Subcutaneous abdominal adipose tissue (tissue), 5 donors: Measurements from ENCODE around the gene FNBP1L.

Source experiments
- H3K27ac ChIP-seq: one replicate; pipeline ENCODE4 v1.7.0; 2013; ENCODE audit warnings: low read depth, mild to moderate bottlenecking, inconsistent platforms, low read length, moderate library complexity
- H3K27me3 ChIP-seq, 5 donors: one replicate each; pipeline ENCODE4 v1.7.0; 2013; ENCODE audit warnings: low read length in 5 of 5, inconsistent platforms in 1 of 5; ENCODE audit not compliant: control insufficient read depth in 5 of 5, insufficient read depth in 4 of 5
- H3K36me3 ChIP-seq, 5 donors: one replicate each; pipeline ENCODE4 v1.7.0; 2013; ENCODE audit warnings: low read length in 5 of 5; ENCODE audit not compliant: control insufficient read depth in 5 of 5, insufficient read depth in 5 of 5
- H3K4me1 ChIP-seq, 5 donors: one replicate each; pipeline ENCODE4 v1.7.0; 2013; ENCODE audit warnings: low read length in 5 of 5, mild to moderate bottlenecking in 3 of 5, moderate library complexity in 1 of 5; ENCODE audit not compliant: control insufficient read depth in 5 of 5, insufficient read depth in 5 of 5
- H3K4me3 ChIP-seq, 5 donors: one replicate each; pipeline ENCODE4 v1.7.0; 2013; ENCODE audit warnings: low read length in 5 of 5, low read depth in 1 of 5
- H3K9ac ChIP-seq, 5 donors: one replicate each; pipeline ENCODE4 v1.7.0; 2013; ENCODE audit warnings: low read length in 5 of 5, mild to moderate bottlenecking in 4 of 5, moderate library complexity in 3 of 5
- H3K9me3 ChIP-seq, 5 donors: one replicate each; pipeline ENCODE4 v1.7.0; 2013; ENCODE audit warnings: low read length in 5 of 5; ENCODE audit not compliant: control insufficient read depth in 5 of 5
- donor health status: healthy.
- donor health status: healthy.
- donor health status: healthy.
- donor health status: healthy.
- donor health status: healthy.

Gene FNBP1L

GRCh38 chr1:93591676-93592550, 144.0 kb downstream of the FNBP1L start:
- Histone ChIP-seq H3K27ac (peak overlapping the region; percentile 74), H3K36me3 (peaks cover 6 to 48% (median 41%) of the 10 kb centered on the region in 5 donors), H3K9ac (peak overlapping the region in 1 of 5 donors; percentile 8)

GRCh38 chr1:93592551-93592949, 144.6 kb downstream of the FNBP1L start:
- Histone ChIP-seq H3K36me3 (peaks cover 6 to 43% (median 37%) of the 10 kb centered on the region in 5 donors), H3K4me1 (peaks cover 8 to 65% (median 49%) of the 10 kb centered on the region in 5 donors), H3K27me3 (no peaks in the 10 kb centered on the region), H3K9me3 (no peaks in the 10 kb centered on the region), H3K27ac (peak overlapping the region; percentile 74), H3K9ac (peak overlapping the region in 1 of 5 donors; percentile 39), H3K4me3 (no peak overlapping the region)

More at GRCh38 chr1:93591676-93592550, 144.0 kb downstream of the FNBP1L start:
- Histone ChIP-seq H3K4me3 (no peak overlapping the region), H3K4me1 (peaks cover 8 to 63% (median 48%) of the 10 kb centered on the region in 5 donors), H3K27me3 (no peaks in the 10 kb centered on the region), H3K9me3 (no peaks in the 10 kb centered on the region)

GRCh38 chr1:93593854-93594602, 146.1 kb downstream of the FNBP1L start:
- H3K9me3 ChIP-seq, result no peaks in the 10 kb centered on the region
- peaks cover 8 to 72% (median 61%) of the 10 kb centered on the region in 5 donors for H3K4me1 ChIP-seq
- peaks cover 6 to 28% (median 23%) of the 10 kb centered on the region in 5 donors for H3K36me3 ChIP-seq
- no peak overlapping the region for H3K4me3 ChIP-seq
- no peaks in the 10 kb centered on the region for H3K27me3 ChIP-seq
- no peak overlapping the region for H3K9ac ChIP-seq
- H3K27ac ChIP-seq, result peak overlapping the region; percentile 74

GRCh38 chr1:93594603-93594880, 146.6 kb downstream of the FNBP1L start:
- H3K9me3 ChIP-seq, result no peaks in the 10 kb centered on the region
- peak overlapping the region; percentile 74 for H3K27ac ChIP-seq
- H3K27me3 ChIP-seq, result no peaks in the 10 kb centered on the region
- no peak overlapping the region for H3K9ac ChIP-seq
- peaks cover 8 to 77% (median 66%) of the 10 kb centered on the region in 5 donors for H3K4me1 ChIP-seq
- H3K4me3 ChIP-seq, result no peak overlapping the region
- peaks cover 6 to 23% (median 18%) of the 10 kb centered on the region in 5 donors for H3K36me3 ChIP-seq

GRCh38 chr1:93595266-93595665, 147.3 kb downstream of the FNBP1L start:
- Histone ChIP-seq H3K36me3 (peaks cover 2 to 16% (median 12%) of the 10 kb centered on the region in 5 donors), H3K9me3 (no peaks in the 10 kb centered on the region), H3K4me3 (no peak overlapping the region), H3K27ac (peak overlapping the region; percentile 74), H3K27me3 (no peaks in the 10 kb centered on the region), H3K4me1 (peaks cover 8 to 79% (median 69%) of the 10 kb centered on the region in 5 donors), H3K9ac (peak overlapping the region in 1 of 5 donors; percentile 11)

GRCh38 chr1:93595743-93596142, 147.8 kb downstream of the FNBP1L start:
- H3K4me1 ChIP-seq, result peaks cover 8 to 84% (median 72%) of the 10 kb centered on the region in 5 donors
- peak overlapping the region; percentile 74 for H3K27ac ChIP-seq
- H3K4me3 ChIP-seq, result no peak overlapping the region
- H3K36me3 ChIP-seq, result peaks cover under 1 to 11% (median 8%) of the 10 kb centered on the region in 5 donors
- H3K9me3 ChIP-seq, result no peaks in the 10 kb centered on the region
- H3K27me3 ChIP-seq, result no peaks in the 10 kb centered on the region
- peak overlapping the region in 1 of 5 donors; percentile 4 for H3K9ac ChIP-seq

- peak overlapping the region; percentile 74 for H3K27ac ChIP-seq
- no peak overlapping the region for H3K9ac ChIP-seq
- peaks cover 8 to 85% (median 75%) of the 10 kb centered on the region in 5 donors for H3K4me1 ChIP-seq
- no peaks in the 10 kb centered on the region for H3K27me3 ChIP-seq
- no peak overlapping the region for H3K4me3 ChIP-seq
- peaks cover 0 to 10% (median 7%) of the 10 kb centered on the region in 5 donors for H3K36me3 ChIP-seq
- H3K9me3 ChIP-seq, result no peaks in the 10 kb centered on the region
Measured at GRCh38 chr1:93596329-93597089, 148.6 kb downstream of the FNBP1L start.

GRCh38 chr1:93597709-93598108, 149.8 kb downstream of the FNBP1L start:
- Histone ChIP-seq H3K9ac (peak overlapping the region in 1 of 5 donors; percentile 31), H3K9me3 (no peaks in the 10 kb centered on the region), H3K27me3 (no peaks in the 10 kb centered on the region), H3K36me3 (no peaks in the 10 kb centered on the region), H3K27ac (peak overlapping the region; percentile 74), H3K4me1 (peaks cover 4 to 73% (median 68%) of the 10 kb centered on the region in 5 donors), H3K4me3 (peak overlapping the region in 1 of 5 donors; percentile 17)

- peaks cover 4 to 69% (median 62%) of the 10 kb centered on the region in 5 donors for H3K4me1 ChIP-seq
Measured at GRCh38 chr1:93598396-93598795, 150.5 kb downstream of the FNBP1L start.

More at GRCh38 chr1:93598396-93598795, 150.5 kb downstream of the FNBP1L start:
- Histone ChIP-seq H3K36me3 (no peaks in the 10 kb centered on the region), H3K9ac (no peak overlapping the region), H3K27ac (peak overlapping the region; percentile 74), H3K4me3 (no peak overlapping the region), H3K9me3 (no peaks in the 10 kb centered on the region), H3K27me3 (no peaks in the 10 kb centered on the region)
